ENCODE results near the gene TMEM163.

GRCh38 chr2:134682726-134683125 is 36.1 kb downstream of the TMEM163 start:
- TF ChIP-seq POLR2AphosphoS5 (IDR thresholded peaks at IDR 0.05), result no peak
- TF ChIP-seq, protein P1, sequence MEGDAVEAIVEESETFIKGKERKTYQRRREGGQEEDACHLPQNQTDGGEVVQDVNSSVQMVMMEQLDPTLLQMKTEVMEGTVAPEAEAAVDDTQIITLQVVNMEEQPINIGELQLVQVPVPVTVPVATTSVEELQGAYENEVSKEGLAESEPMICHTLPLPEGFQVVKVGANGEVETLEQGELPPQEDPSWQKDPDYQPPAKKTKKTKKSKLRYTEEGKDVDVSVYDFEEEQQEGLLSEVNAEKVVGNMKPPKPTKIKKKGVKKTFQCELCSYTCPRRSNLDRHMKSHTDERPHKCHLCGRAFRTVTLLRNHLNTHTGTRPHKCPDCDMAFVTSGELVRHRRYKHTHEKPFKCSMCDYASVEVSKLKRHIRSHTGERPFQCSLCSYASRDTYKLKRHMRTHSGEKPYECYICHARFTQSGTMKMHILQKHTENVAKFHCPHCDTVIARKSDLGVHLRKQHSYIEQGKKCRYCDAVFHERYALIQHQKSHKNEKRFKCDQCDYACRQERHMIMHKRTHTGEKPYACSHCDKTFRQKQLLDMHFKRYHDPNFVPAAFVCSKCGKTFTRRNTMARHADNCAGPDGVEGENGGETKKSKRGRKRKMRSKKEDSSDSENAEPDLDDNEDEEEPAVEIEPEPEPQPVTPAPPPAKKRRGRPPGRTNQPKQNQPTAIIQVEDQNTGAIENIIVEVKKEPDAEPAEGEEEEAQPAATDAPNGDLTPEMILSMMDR (IDR thresholded peaks at IDR 0.05), result no peak
